Activated CD4-positive, alpha-beta T cell treated with anti-CD3 and anti-CD28 coated beads, Interleukin-10, Interleukin-2, amounts not matched to agents 100 ng/mL and 50 ng/mL, durations not matched to agents 16 hours and 8 hours (primary cell): ENCODE measurements around the gene LAMTOR3.
"Not testable (repeated sequence)": the region's sequence is repeated elsewhere in the genome, so short reads cannot be mapped to it uniquely, and the experiment has no call there.

ENCODE experiments used
- DNase-seq: peaks from one replicate; pipeline ENCODE4 v3.0.0-alpha.2; 2020

The LAMTOR3 gene

DNA sequence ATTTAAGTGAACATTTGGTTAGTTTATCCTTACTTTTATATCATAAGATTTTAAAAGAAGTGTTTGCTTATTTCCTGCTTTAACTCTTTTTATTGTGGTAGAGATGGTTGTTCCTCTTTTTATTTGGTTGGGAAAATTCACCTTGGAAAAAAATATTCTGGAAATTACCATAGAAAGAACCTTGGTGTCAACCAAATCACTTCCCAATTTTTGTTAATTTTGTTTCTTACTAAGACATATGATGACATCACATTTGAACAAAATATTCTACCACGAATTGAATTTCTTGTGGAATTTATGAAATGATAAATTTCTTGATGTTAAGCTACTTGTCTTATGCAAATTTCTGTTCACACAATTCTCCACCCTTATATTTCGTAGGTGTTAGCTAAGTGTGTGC lies 33.7 kb downstream of the LAMTOR3 start:
- no peak for DNase-seq

GRCh38 chr4:99859618-99860017 lies 34.6 kb downstream of the LAMTOR3 start:
- DNase-seq: no peak

- no peak for DNase-seq
Observed at GRCh38 chr4:99857307-99857706, 36.9 kb downstream of the LAMTOR3 start.

- DNase-seq: peak; percentile 76
Observed at GRCh38 chr4:99856166-99856565, 38.1 kb downstream of the LAMTOR3 start.

DNA sequence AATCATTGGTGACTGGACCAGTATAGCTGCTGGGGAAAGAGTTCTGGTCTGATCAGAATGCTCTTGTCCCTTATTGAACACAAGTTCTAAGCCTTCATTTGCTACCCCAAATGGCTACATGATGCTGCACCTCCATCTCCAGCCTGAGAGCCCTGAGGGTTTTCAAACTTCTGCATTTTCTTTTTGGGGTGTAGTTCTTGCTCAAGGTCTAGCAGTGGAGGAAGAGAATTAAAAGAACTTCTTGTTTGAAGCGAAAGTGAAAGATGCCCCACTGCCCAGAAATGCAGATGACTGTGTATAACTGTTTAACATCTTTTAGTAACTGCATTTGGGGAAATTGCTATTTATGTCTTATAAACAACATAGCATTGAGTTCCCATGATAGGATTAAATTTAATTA lies 38.5 kb downstream of the LAMTOR3 start:
- DNase-seq: peak; percentile 64

DNA sequence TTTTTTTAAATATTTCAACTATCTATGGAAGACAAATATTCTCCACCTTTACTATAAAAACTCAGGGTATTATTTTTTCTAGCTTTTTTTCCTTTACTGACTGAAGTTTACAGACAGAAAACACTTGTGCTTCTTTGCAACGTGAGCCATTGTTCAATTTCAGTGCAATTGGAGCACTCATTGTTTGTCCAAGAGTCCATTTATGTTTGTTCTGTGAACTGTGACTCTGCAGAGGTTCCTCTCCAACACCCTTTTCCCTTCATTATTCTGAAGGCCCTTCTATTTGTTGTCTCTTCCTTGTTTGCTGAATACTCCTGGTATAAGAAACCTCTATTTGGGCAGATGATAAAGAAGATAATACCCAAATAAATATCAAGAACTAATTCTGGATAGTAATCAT lies 40.2 kb downstream of the LAMTOR3 start:
- DNase-seq: no peak

DNA sequence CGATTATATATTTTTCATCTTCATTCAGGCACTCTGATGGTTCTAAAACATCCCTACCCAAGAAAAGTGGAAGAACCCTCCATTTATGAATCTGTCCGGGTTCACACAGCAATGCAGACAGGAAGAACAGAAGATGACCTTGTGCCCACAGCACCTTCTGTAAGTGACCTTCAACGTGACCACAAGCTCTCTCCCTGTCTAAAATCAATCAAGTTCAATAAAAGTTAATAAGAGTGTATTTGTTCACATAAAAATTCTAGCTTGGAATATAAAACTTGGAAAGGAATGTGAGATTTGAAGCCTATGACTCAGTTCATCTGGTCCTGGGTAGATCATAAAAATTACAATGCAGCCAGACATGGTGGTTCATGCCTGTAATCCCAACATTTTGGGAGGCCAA lies 41.0 kb downstream of the LAMTOR3 start:
- DNase-seq: no peak

DNA sequence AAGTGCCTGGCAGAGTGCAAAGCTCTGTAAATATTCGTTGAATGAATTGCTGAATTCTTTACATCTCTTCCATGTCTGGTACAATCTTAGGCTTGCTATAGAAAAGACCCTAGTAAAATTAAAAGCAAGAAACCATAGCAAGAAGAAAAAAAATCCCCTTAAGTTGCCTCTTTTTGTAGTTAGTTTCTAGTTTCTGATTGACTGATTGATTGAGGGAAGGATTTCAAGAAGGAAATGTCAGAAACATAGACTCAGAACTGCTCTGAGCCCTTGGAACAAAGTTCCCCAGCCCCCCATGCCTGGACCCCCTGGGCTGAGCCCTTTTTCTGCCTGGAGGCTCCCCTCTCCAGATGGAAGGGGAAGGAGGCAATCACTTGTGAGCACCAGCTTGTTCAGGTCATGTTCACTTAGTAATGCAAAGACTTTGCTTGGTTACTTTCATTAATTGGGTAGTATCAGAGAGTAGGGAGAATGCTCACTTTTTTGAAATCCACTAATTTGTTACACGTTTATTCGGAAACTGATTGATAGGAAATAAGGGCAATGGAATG lies 42.0 kb downstream of the LAMTOR3 start:
- DNase-seq: peak; percentile 65

- peak; percentile 88 for DNase-seq
Observed at GRCh38 chr4:99848591-99849001, 45.6 kb downstream of the LAMTOR3 start.

- peak; percentile 82 for DNase-seq
Observed at GRCh38 chr4:99847362-99847976, 46.8 kb downstream of the LAMTOR3 start.

DNA sequence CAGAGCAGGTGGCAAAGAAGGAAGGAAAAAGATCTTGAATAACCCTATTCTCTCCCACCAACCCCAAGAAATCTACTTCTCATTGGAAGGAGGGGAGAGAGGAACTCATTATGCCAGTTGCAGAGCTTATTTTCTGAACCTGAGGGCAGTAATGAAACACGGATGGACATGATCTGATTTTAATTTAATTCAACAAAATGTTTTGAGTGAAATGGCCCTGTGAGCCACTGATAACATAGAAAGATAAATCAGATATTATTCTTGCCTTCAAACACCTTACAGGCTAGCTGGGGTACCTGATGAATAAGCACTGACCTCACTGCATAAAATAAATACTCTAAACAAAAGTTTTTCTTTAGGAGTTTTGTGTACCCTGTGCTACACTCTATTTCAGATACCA lies 47.3 kb downstream of the LAMTOR3 start:
- no peak for DNase-seq

DNA sequence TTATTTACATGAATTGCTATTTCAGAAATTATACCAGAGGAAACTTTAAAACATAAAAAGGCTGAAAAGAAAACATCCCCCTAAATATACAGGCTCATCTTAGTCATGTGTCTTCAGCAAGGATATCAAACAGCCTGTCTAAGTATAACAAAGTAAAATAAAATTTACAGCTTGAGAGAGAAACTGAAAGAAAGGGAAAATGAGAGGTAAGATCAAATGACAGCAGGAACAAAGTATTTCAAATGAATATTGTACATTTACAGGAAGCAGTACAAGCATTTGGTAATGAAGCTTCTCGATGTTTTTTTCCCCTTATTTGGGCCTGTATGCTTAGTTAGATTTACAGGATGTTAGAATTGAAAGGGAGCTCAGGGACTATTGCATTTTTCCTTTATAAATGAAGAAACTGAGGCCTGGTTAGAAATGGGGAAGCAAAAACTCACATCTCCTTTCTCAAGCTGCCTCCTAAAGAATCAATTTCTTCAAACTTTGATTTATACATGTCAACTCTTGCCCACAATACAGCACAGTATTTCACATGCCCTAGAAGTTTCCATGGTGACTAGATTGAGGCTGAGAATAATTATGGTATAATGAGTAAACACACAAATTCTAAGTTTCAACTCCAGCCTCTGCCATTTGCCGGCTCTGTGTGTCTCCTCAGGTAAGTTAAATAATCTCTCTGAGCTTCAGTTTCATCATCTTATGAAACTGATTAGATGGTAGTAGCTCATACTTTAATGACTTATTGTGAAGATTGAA lies 48.3 kb downstream of the LAMTOR3 start:
- no peak for DNase-seq

DNA sequence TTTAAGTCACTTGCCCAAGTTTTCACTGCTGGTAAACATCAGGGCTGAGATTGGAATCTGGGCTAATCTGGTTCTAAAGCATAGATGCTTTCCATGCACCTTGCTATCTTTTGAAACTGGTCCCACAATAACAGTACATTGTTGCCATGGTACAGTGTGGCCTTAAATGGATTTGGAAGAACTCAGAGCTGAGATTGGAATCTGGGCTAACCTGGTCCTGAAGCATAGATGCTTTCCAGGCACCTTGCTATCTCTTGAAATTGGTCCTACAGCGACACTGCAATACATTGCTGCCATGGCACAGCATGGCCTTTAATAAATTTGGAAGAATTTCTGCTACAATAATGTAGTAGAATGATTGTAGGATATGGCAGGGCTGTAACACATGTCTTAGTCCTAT lies 49.0 kb downstream of the LAMTOR3 start:
- DNase-seq: no peak

DNA sequence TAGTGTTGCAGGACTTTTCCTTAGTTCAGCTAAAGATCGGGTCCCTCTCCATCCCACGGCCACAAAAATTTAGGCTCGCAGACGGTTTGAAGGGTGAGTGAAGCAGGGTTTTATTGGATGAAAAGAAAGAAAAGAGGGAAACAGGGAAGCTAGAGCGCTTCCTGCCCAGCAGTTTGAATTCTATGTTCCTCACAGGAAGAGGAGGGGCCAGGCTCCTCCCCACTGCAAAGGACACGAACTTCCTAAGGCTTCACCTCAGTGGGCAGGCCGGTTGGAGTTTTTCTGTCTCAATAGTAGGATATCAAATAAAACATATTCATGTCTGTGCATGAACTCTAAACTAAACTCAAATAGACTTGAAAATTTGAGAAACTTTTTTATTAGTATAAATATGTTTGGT lies 50.2 kb downstream of the LAMTOR3 start:
- no peak for DNase-seq

DNA sequence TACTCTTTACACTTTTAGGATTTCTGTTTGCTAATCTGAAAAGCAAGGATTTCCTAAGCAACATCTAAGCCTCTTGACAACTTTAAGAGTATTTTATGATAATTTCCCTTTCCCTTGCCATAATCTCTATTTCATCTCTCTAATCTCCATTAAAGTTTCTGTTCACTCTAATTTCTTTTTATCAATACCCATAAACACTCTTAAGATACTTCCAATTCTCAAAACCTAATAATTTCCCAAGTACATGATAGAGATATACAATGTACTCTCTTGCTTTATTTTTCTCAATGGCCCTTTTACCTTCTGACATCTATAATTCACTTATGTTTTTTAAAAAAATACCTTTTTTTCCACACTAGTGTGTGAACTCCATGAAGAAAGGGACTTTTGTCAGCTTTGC lies 50.8 kb downstream of the LAMTOR3 start:
- DNase-seq: no peak

DNA sequence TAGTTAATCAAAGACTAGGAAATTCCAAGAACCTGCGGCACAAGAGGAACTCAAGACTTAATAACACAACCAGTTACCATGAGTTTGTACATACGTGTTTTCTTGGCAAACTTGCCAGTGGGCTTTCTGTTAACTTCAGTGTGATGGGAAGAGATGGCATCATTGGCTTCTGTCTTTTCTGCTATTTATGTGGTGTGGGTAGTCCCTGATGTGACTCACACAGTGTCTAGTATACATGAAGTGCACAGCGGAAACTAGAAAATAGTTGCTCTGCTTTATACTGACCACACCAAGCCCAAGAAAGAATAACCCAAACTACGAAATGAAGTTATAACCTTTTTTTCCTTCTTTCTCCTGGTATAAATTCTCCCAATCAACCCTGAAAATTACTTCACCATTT lies 53.1 kb downstream of the LAMTOR3 start:
- DNase-seq: no peak

GRCh38 chr4:99838927-99839326 lies 55.3 kb downstream of the LAMTOR3 start:
- DNase-seq: no peak

GRCh38 chr4:99835942-99836341 lies 58.3 kb downstream of the LAMTOR3 start:
- no peak for DNase-seq

- DNase-seq: no peak
Observed at GRCh38 chr4:99834569-99834968, 59.7 kb downstream of the LAMTOR3 start.

- DNase-seq: no peak
Observed at GRCh38 chr4:99833756-99834155, 60.5 kb downstream of the LAMTOR3 start.

DNA sequence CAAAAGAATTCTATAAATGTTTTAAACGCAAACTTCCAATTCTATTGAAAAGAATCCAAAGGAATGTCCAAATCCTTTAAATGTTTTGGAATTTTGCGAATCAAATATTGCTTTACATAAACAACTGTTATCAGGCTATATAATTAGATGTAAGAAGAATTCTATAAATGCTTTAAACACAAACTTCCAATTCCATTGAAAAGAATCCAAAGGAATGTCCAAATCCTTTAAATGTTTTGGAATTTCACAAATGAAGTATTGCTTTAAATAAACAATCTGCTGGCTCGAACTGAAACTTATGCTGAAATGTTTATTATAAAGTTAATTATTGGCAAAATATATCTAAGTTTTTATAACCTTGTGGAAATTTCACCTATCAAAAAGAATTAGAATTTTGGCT lies 61.5 kb downstream of the LAMTOR3 start:
- no peak for DNase-seq

- no peak for DNase-seq
Observed at GRCh38 chr4:99832321-99832720, 61.9 kb downstream of the LAMTOR3 start.

GRCh38 chr4:99830051-99830450 lies 64.2 kb downstream of the LAMTOR3 start:
- DNase-seq: not testable (repeated sequence)

DNA sequence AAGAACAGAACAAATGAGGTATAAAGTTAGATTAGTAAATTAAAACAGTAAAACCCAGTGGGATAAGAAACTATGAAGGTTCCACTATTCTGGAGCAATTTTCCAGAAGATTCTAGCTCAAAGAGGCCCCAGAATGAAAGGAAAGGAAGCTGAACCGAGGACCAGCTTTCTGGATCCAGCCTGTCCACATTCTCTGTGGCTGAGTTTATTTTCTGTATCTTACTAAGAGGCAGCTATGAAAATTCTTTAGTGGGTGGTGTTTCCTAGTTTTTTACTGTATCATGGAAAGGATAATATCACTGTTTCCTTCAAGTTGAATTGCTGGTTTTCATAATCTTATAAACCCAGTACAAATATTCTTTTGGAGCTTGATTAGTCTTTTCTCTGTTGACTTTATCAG lies 65.8 kb downstream of the LAMTOR3 start:
- DNase-seq: no peak
